ENCODE data around the gene PFKFB2. TPM values are rescaled to one million over a fixed set of nuclear protein-coding genes. Genes with fewer than 3 reads are reported as not detected.

Gene PFKFB2
- total and polyA plus RNA-seq, 2 of the 8 experiments (the other 6 are each of a cell fraction or from before 2014, with no cell fraction given), result 6.7 to 19.1 TPM

DNA sequence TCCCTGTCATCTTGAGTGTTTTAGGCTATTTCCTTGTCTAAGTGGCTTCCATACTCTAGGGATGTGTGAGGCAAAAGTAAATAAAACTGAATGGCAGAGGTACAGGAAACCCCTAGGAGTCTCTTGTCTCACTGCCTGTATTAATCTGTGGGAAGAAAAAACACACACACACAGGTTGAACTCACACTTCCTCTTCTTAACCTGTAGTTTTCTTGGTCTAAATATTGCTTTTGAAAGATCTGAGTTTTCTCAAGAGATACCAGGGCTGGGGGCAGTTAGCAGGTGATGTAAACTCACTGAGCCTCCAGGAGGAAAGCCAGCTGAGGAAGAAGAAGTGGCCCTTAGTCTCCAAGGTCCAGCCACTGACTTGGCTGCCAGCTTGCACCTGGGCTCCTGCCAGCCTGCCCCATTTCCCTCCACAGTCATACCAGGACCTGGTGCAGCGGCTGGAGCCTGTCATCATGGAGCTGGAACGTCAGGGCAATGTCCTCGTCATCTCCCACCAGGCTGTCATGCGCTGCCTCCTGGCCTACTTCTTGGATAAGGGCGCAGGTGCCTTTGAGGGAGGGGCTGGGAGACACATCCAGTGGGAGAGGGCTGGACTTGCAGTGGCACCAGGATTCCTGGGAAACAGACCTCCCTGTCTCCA, 16.9 kb downstream of the PFKFB2 start (continued):
- TF ChIP-seq, protein P1, sequence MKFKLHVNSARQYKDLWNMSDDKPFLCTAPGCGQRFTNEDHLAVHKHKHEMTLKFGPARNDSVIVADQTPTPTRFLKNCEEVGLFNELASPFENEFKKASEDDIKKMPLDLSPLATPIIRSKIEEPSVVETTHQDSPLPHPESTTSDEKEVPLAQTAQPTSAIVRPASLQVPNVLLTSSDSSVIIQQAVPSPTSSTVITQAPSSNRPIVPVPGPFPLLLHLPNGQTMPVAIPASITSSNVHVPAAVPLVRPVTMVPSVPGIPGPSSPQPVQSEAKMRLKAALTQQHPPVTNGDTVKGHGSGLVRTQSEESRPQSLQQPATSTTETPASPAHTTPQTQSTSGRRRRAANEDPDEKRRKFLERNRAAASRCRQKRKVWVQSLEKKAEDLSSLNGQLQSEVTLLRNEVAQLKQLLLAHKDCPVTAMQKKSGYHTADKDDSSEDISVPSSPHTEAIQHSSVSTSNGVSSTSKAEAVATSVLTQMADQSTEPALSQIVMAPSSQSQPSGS (IDR thresholded peaks at IDR 0.05; ENCODE audit: low read length), result no peak
- TF ChIP-seq SIX5 (IDR thresholded peaks at IDR 0.05; ENCODE audit: low read depth, low read length) (no peak), HDAC6 (IDR thresholded peaks at IDR 0.05; ENCODE audit: low read depth, low read length) (no peak), HDAC2 (IDR thresholded peaks at IDR 0.05; ENCODE audit: borderline replicate concordance in 1 of 2, low read depth in 2 of 2, low read length in 2 of 2) (no peak), EGR1 (IDR thresholded peaks at IDR 0.05; ENCODE audit: borderline replicate concordance, low read depth, low read length) (no peak), ASH2L (IDR thresholded peaks at IDR 0.05; ENCODE audit: low read length) (no peak)

Data from H1 (cell line).